Right ventricle myocardium inferior (tissue), 1 donor: Measurements from ENCODE around the gene ZFPM1. TPM values are rescaled to one million over a fixed set of nuclear protein-coding genes. Genes with fewer than 3 reads are reported as not detected.

Source experiments
- ATAC-seq: fragments of 200-7000 bp; cut with Tn5 transposase; one replicate; pipeline ENCODE4 v1.9.1; 2020; ENCODE audit warnings: mild to moderate bottlenecking, moderate library complexity
- DNase-seq: peaks from one replicate; pipeline ENCODE4 v3.0.0; 2021; ENCODE audit errors: missing footprints
- intact Hi-C: fragments of 100-400 bp; cut with DNase I; formaldehyde crosslinking; loops from one replicate; pipeline ENCODE4 v1.11.0; 2022
- microRNA-seq: library from miRNA; unstranded; fragments of <30 nt; microRNA quantifications from one replicate; pipeline ENCODE4 v1.2.0, GENCODE V29; 2020
- total RNA-seq: library from RNA; stranded (reverse); fragmentation: NEBNext Ultra II Directional; extraction: Animal tissue kit (Norgen Biotek cat#: 25700); gene quantifications from one replicate; pipeline ENCODE4 v1.2.1, GENCODE V29; 2021
- donor health status: DM: no; HTN: yes; CAD: no; lungs with severe emphysema.

Gene ZFPM1
- total RNA-seq, 1 donor from 2014 or later, result 4.1 TPM

DNA sequence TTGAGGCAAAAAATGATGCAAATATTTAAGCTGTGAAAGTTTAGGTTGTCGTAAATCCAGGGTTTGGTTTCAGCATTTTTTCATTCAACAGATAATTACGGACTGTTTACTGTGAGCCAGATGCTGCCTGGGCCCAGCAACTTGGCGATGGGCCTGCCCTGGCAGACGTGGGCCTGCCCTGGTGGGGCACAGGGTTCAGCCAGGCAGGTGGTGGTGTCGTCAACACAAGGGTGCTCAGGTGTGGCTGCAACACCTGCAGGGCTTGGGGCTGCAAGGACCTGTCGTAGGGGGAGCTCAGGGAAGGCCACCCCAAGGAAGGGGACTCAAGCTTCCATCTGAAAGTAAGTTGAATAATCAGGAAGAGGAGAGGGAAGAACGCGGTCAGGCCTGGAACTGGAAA is 132.2 kb downstream of the ZFPM1 start:
- intact Hi-C loops, result no loop called here
- no peak for ATAC-seq
- no peak for DNase-seq

DNA sequence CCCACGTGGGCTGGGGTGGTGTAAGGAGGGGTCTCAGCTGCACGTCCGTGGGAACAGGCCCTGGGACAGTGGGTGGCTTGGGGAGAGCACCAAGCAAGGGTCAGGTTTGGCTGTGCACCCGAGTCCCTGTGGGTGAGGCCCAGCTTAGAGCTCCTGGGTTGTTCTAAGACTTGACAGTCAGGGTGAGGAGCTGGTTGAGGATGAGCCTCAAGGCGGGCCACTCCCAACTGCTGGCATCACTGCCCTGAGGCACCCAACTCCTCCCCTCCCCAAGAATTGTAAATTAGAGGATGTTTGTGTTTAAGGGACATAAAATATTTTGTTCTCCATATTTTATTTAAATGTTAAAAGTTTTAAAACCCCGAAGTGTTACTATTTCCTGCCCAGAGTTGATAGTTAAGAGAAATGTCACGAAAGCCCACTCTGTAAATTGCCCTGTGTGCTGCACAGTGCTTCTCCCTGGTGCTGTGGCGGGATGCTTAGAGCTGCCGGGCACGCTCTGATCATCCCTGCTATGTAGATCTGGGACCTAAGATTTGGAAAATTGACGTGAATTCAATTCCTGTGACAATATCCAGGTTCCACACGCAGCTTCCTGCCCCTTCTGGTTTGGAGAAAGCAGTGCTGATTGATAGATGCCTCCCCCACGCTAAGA is 133.0 kb downstream of the ZFPM1 start:
- no peak for DNase-seq
- intact Hi-C loops, result no loop called here
- no peak for ATAC-seq

Small RNAs within 50 kb of the gene (microRNA-seq; reads per million reads assigned to microRNA genes)
- gene MIR5189, result not detected

Other genes starting within 250 kb of the ZFPM1 start
- 0.92 TPM for gene ZNF469, start 70.3 kb upstream of the ZFPM1 start, total RNA-seq
- gene ZC3H18, start 117.1 kb downstream of the ZFPM1 start, total RNA-seq, result 23.9 TPM
- not detected for gene IL17C, start 185.3 kb downstream of the ZFPM1 start, total RNA-seq
- gene CYBA, start 197.8 kb downstream of the ZFPM1 start, total RNA-seq, result 63.7 TPM
- 24.0 TPM for gene MVD, start 209.8 kb downstream of the ZFPM1 start, total RNA-seq
- 2.9 TPM for gene SNAI3, start 233.2 kb downstream of the ZFPM1 start, total RNA-seq